ENCODE measurements around the gene CLCN5.

DNA sequence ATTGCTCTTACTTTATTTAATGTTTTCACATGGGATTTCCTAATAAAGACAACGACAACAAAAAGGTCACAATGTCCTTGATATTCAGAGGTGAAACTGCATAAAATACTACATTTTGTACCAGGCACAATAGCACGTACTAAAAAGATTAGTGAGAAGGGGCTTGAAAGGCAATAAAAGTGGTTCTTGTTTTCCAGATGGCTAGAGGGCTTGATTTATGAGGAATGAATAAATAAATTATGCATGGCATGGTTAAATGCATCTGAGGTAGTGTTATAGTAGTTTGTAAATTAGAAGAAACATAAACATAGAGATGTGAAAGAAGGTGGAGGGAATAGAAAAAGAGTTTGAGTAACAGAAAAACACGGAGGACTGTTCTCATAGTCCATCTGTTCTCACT, 123.4 kb downstream of the CLCN5 start:
- TF ChIP-seq CTCF (IDR thresholded peaks at IDR 0.05) (no peak), ZFX (IDR thresholded peaks at IDR 0.05; ENCODE audit: borderline replicate concordance) (no peak)

Measured in 22Rv1 (cell line).